Lung (tissue), 12 donors: ENCODE results near the gene ELOVL4. TPM values are rescaled to one million over a fixed set of nuclear protein-coding genes. Genes with fewer than 3 reads are reported as not detected.

Experiments
- ATAC-seq: fragments of 200-7000 bp; cut with Tn5 transposase; one replicate; pipeline ENCODE4 v1.9.1; 2020; ENCODE audit warnings: moderate number of reproducible peaks; ENCODE audit not compliant: insufficient read depth, low FRiP score
- DNase-seq, 3 donors: peaks; one replicate each; pipeline ENCODE4 v3.0.0-alpha.2; 2013 to 2017
- H3K27ac ChIP-seq, 2 donors: one replicate each; pipeline ENCODE4 v1.5.1; 2013; ENCODE audit warnings: mild to moderate bottlenecking in 2 of 2, moderate library complexity in 2 of 2, control low read depth in 1 of 2, inconsistent platforms in 1 of 2, low read depth in 1 of 2, low read length in 1 of 2
- H3K27me3 ChIP-seq, 3 donors: one replicate each; pipeline ENCODE4 v1.5.1; 2013; ENCODE audit warnings: low read length in 2 of 3; ENCODE audit not compliant: control insufficient read depth in 3 of 3, insufficient read depth in 3 of 3
- H3K36me3 ChIP-seq, 4 donors: one replicate each; pipeline ENCODE4 v1.5.1; 2013; ENCODE audit warnings: low read length in 4 of 4, mild to moderate bottlenecking in 1 of 4, moderate library complexity in 1 of 4; ENCODE audit not compliant: control insufficient read depth in 4 of 4, insufficient read depth in 4 of 4
- H3K4me1 ChIP-seq, 5 donors: one replicate each; pipeline ENCODE4 v1.5.1; 2013; ENCODE audit warnings: low read length in 5 of 5, mild to moderate bottlenecking in 2 of 5, moderate library complexity in 1 of 5; ENCODE audit not compliant: control insufficient read depth in 5 of 5, insufficient read depth in 5 of 5
- H3K4me3 ChIP-seq: one replicate; pipeline ENCODE4 v1.5.1; 2013; ENCODE audit warnings: mild to moderate bottlenecking, control low read depth, moderate library complexity
- H3K9ac ChIP-seq, 2 donors: one replicate each; pipeline ENCODE4 v1.5.1; 2013; ENCODE audit warnings: low read length in 2 of 2, control low read depth in 1 of 2; ENCODE audit not compliant: insufficient read depth in 1 of 2
- H3K9me3 ChIP-seq, 4 donors: one replicate each; pipeline ENCODE4 v1.5.1; 2013; ENCODE audit warnings: low read length in 3 of 4, mild to moderate bottlenecking in 1 of 4, moderate library complexity in 1 of 4; ENCODE audit not compliant: control insufficient read depth in 4 of 4, insufficient read depth in 3 of 4
- WGBS, 2 donors: extraction: QIAGEN DNeasy Blood & Tissue Kit; methylation state at CpG; one replicate each; pipeline ENCODE4 v1.1.7; 2013; 5-methylcytosine and 5-hydroxymethylcytosine counted together
- polyA plus RNA-seq, 2 donors: library from polyadenylated mRNA; stranded (reverse); fragments of 200-250 nt; gene quantifications; one replicate each; pipeline ENCODE4 v1.2.1, GENCODE V29; 2013
- total RNA-seq, 2 donors: library from RNA; depleted of rRNA in 1 of 2; stranded (reverse); fragments of >200 nt in 1 of 2; gene quantifications; one replicate each; pipeline ENCODE4 v1.2.1, GENCODE V29; 2014 to 2021
- TF ChIP-seq, protein P1 (sequence below): IDR thresholded peaks from 2 replicates; pipeline ENCODE4 v1.5.1; 2012; ENCODE audit warnings: mild to moderate bottlenecking; ENCODE audit errors: control extremely low read depth, extremely low read depth
- donor health status: control.
- donor health status: control.
- donor health status: Bipolar disorder and iron deficiency.
- donor health status: healthy.
- donor health status: DM: yes; HTN: yes; CAD: no.

Gene ELOVL4
- total and polyA plus RNA-seq, 4 donors, result 0.22 to 1.4 (median 0.26) TPM

DNA sequence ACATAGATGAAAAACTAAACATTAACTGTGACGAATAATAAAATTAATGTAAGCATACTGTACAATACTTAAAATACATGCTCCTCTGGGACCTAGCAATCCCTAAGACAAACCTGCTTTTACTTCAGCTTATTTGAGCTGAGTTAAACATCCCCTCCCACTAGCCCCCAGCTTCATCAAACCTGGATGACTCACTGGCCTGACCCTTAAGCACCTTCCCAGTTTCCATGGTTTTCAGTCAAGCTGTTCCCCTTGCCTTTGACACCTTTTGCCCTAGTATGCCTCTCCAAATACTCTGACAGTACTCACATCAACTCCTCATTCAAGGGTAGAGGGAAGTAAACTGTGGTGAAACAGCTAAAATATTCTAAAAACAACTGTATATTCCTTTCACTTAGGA lies 4.2 kb downstream of the ELOVL4 start:
- 86 to 95% methylated on average over 1 of the region's 1 CpG for WGBS, 2 donors
- TF ChIP-seq, protein P1, sequence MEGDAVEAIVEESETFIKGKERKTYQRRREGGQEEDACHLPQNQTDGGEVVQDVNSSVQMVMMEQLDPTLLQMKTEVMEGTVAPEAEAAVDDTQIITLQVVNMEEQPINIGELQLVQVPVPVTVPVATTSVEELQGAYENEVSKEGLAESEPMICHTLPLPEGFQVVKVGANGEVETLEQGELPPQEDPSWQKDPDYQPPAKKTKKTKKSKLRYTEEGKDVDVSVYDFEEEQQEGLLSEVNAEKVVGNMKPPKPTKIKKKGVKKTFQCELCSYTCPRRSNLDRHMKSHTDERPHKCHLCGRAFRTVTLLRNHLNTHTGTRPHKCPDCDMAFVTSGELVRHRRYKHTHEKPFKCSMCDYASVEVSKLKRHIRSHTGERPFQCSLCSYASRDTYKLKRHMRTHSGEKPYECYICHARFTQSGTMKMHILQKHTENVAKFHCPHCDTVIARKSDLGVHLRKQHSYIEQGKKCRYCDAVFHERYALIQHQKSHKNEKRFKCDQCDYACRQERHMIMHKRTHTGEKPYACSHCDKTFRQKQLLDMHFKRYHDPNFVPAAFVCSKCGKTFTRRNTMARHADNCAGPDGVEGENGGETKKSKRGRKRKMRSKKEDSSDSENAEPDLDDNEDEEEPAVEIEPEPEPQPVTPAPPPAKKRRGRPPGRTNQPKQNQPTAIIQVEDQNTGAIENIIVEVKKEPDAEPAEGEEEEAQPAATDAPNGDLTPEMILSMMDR, result no peak
- no peaks in the 10 kb centered on the region for H3K36me3 ChIP-seq
- DNase-seq (no peak), ATAC-seq (no peak)
- no peak overlapping the region for H3K9ac ChIP-seq
- H3K4me1 ChIP-seq, result peaks cover 0 to 14% (median 3%) of the 10 kb centered on the region in 5 donors
- H3K27me3 ChIP-seq, result peaks cover 0 to 17% (median 8%) of the 10 kb centered on the region in 3 donors
- H3K9me3 ChIP-seq, result no peaks in the 10 kb centered on the region
- no peak overlapping the region for H3K27ac ChIP-seq
- H3K4me3 ChIP-seq, result no peak overlapping the region

DNA sequence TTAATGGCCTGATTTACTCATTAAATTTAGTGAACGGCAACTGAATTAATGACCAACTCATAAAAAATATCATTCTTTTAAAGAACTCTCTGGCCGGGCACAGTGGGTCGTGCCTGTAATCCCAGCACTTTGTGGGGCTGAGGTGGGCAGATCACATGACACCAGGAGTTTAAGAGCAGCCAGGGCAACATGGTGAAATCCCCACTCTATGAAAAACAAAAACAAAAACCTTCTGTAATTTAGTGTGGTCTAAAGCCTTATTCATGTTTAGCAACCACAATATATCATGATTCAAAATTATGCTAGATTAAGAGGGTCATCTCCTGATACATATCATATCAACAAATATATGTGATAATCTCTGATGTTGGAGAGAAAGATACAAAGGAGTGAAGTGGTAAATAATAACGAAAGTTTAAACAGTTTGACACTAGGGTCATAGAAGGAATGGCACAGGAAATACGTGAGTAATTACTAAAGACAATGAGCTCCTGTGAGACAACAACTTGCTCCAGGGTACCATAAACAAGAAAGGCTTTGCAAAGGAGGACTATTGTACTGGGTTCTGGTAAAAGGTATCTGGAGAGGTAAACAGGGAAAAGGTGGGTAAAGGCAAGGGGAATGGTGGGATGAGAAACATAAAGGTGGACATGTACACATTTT lies 5.7 kb downstream of the ELOVL4 start:
- H3K27ac ChIP-seq, result no peak overlapping the region
- ATAC-seq (no peak), DNase-seq (no peak)
- peaks cover 0 to 12% (median 0%) of the 10 kb centered on the region in 5 donors for H3K4me1 ChIP-seq
- WGBS, 2 donors, result 70 to 73% methylated on average over 5 of the region's 5 CpGs
- peaks cover 0 to 10% (median 4%) of the 10 kb centered on the region in 3 donors for H3K27me3 ChIP-seq
- TF ChIP-seq, protein P1, result no peak
- H3K36me3 ChIP-seq, result no peaks in the 10 kb centered on the region
- H3K9me3 ChIP-seq, result no peaks in the 10 kb centered on the region
- H3K4me3 ChIP-seq, result no peak overlapping the region
- H3K9ac ChIP-seq, result no peak overlapping the region

DNA sequence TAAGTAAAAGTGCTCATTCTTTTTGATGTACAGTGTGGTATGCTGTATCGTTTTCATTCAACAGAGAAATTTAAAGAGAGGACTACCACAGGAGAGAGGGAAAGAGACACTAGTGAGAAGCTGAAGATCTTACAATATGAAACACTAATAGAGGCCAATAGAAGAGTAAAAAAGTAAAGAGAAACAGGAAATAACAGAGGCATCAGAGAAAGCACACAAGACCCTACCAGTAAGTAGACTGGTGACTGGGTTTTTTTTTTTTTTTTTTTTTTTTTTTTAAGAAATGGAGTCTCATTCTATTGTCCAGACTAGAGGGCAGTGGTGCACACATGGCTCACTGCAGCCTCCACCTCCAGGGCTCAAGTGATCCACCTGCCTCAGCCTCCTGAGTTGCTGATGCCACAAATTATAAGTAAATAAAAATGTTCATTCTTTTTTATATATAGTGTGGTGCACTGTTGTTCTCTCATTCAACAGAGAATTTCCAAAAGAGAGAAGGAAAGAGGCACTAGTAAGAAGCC lies 18.8 kb downstream of the ELOVL4 start:
- DNase-seq (no peak), ATAC-seq (no peak)
- no peaks in the 10 kb centered on the region for H3K36me3 ChIP-seq
- H3K9ac ChIP-seq, result no peak overlapping the region
- H3K4me3 ChIP-seq, result no peak overlapping the region
- TF ChIP-seq, protein P1, result no peak
- 53 to 76% methylated on average over 1 of the region's 1 CpG for WGBS, 2 donors
- no peaks in the 10 kb centered on the region for H3K27me3 ChIP-seq
- no peaks in the 10 kb centered on the region for H3K4me1 ChIP-seq
- no peaks in the 10 kb centered on the region for H3K9me3 ChIP-seq
- H3K27ac ChIP-seq, result no peak overlapping the region

DNA sequence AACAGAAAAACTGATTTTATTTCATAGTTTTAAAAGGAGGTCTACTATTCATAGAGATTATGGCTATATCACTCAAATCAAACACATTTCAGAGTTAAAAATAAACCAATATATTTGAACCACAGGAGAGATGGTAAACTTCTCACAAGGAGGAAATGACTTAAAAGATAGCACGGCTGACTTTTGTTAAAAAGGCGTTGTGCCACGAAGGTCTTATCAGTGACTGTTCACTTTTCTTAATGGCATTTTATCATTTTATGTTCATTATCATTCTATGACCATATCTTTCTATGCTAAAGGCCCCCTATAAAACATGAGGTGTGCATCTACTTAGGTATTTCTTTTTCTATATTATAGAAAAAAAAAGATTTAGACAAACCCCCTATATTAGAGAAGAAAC lies 19.6 kb downstream of the ELOVL4 start:
- Histone ChIP-seq H3K4me3 (no peak overlapping the region), H3K9me3 (no peaks in the 10 kb centered on the region), H3K27ac (no peak overlapping the region), H3K9ac (no peak overlapping the region), H3K4me1 (no peaks in the 10 kb centered on the region), H3K36me3 (no peaks in the 10 kb centered on the region), H3K27me3 (no peaks in the 10 kb centered on the region)
- ATAC-seq (no peak), DNase-seq (no peak)
- WGBS, 2 donors, result 36 to 44% methylated on average over 3 of the region's 3 CpGs
- TF ChIP-seq, protein P1, result no peak
